Spleen (tissue), 11 donors: ENCODE results near the gene CD69. TPM values are rescaled to one million over a fixed set of nuclear protein-coding genes. Genes with fewer than 3 reads are reported as not detected.

ENCODE experiments used
- DNase-seq: peaks from one replicate; pipeline ENCODE4 v3.0.0-alpha.2; 2020
- H3K27ac ChIP-seq, 8 donors: fragments of 200-600 bp; sonication (generic) in 7 of 8; 1 replicate in 4 of 8; 2 replicates in 4 of 8; pipeline versions ENCODE4 v1.5.0 to v1.8.0; 2016 to 2021; ENCODE audit warnings: inconsistent platforms in 4 of 8, mild to moderate bottlenecking in 4 of 8, moderate library complexity in 1 of 8
- H3K27me3 ChIP-seq, 7 donors: fragments of 200-600 bp; sonication (generic) in 6 of 7; replicated peaks in 1 of 7; 1 replicate in 4 of 7; 2 replicates in 3 of 7; pipeline versions ENCODE4 v1.5.0 to v1.8.0; 2016 to 2021; ENCODE audit warnings: inconsistent platforms in 3 of 7, mild to moderate bottlenecking in 1 of 7
- H3K36me3 ChIP-seq, 6 donors: fragments of 200-600 bp; sonication (generic) in 5 of 6; 1 replicate in 4 of 6; 2 replicates in 2 of 6; pipeline versions ENCODE4 v1.5.0 to v1.8.0; 2016 to 2021; ENCODE audit warnings: inconsistent platforms in 2 of 6
- H3K4me1 ChIP-seq, 6 donors: fragments of 200-600 bp; sonication (generic) in 5 of 6; 1 replicate in 3 of 6; 2 replicates in 3 of 6; pipeline versions ENCODE4 v1.5.0 to v1.8.0; 2016 to 2021; ENCODE audit warnings: inconsistent platforms in 3 of 6
- H3K4me3 ChIP-seq, 8 donors: fragments of 200-600 bp; sonication (generic) in 7 of 8; 1 replicate in 4 of 8; 2 replicates in 4 of 8; pipeline versions ENCODE4 v1.5.0 to v1.8.0; 2016 to 2021; ENCODE audit warnings: inconsistent platforms in 4 of 8, mild to moderate bottlenecking in 4 of 8, moderate library complexity in 2 of 8
- H3K9me3 ChIP-seq, 8 donors: fragments of 200-600 bp; sonication (generic) in 7 of 8; 1 replicate in 4 of 8; 2 replicates in 4 of 8; pipeline versions ENCODE4 v1.5.0 to v1.8.0; 2016 to 2021; ENCODE audit warnings: inconsistent platforms in 4 of 8
- POLR2A ChIP-seq, 3 donors: fragments of 450-650 bp; IDR thresholded peaks; one replicate each; pipeline ENCODE4 v1.5.1; 2017; ENCODE audit warnings: antibody characterized with exemption in 3 of 3, mild to moderate bottlenecking in 1 of 3
- POLR2AphosphoS5 ChIP-seq, 3 donors: sonication (generic); formaldehyde crosslinking; IDR thresholded peaks; one replicate each; pipeline ENCODE4 v1.5.1; 2017; ENCODE audit warnings: antibody characterized with exemption in 3 of 3
- WGBS, 5 donors: extraction: QIAGEN DNeasy Blood & Tissue Kit in 3 of 5; methylation state at CpG; one replicate each; pipeline versions ENCODE4 v1.1.5 to v1.1.7; 2013 to 2018; 5-methylcytosine and 5-hydroxymethylcytosine counted together
- intact Hi-C: fragments of 100-400 bp; cut with DNase I; formaldehyde crosslinking; loops from one replicate; pipeline ENCODE4 v1.15.0; 2023; ENCODE audit warnings: low total_unique reads
- polyA plus RNA-seq, 3 donors: library from polyadenylated mRNA; stranded (reverse); fragments of 200-250 nt; gene quantifications; one replicate each; pipeline ENCODE4 v1.2.1, GENCODE V29; 2013
- total RNA-seq, 7 donors: library from RNA; depleted of rRNA in 3 of 7; stranded (reverse); fragments of >200 nt in 3 of 7; fragmentation: NEBNext Ultra II Directional in 4 of 7; extraction: Animal tissue kit (Norgen Biotek cat#: 25700) in 4 of 7; gene quantifications; one replicate each; pipeline versions ENCODE4 v1.1.0 to v1.2.1, GENCODE V29; 2016 to 2021
- TF ChIP-seq, protein P1 (sequence below), 11 experiments: fragments of 200-600 bp in 7 of 11; fragments of 450-650 bp in 4 of 11; sonication (generic) in 4 of 11; IDR thresholded peaks in 8 of 11; conservative IDR thresholded peaks in 3 of 11; 1 replicate in 7 of 11; 2 replicates in 4 of 11; pipeline versions ENCODE4 v1.4.0 to v1.8.0; 2016 to 2021; ENCODE audit warnings: antibody characterized with exemption in 11 of 11, inconsistent platforms in 4 of 11, mild to moderate bottlenecking in 1 of 11
- donor health status: healthy with polysubstance abuse.
- donor health status: DM: no; HTN: no; CAD: no; lungs with moderate emphysema.
- donor health status: DM: no; HTN: no; CAD: no.
- donor health status: Bipolar disorder and iron deficiency.
- donor health status: healthy.
- donor health status: DM: no; HTN: no; CAD: no.
- donor health status: DM: yes; HTN: yes; CAD: no.

The CD69 gene
- total and polyA plus RNA-seq, 10 donors: 29.5 to 123 (median 62.1) TPM

DNA sequence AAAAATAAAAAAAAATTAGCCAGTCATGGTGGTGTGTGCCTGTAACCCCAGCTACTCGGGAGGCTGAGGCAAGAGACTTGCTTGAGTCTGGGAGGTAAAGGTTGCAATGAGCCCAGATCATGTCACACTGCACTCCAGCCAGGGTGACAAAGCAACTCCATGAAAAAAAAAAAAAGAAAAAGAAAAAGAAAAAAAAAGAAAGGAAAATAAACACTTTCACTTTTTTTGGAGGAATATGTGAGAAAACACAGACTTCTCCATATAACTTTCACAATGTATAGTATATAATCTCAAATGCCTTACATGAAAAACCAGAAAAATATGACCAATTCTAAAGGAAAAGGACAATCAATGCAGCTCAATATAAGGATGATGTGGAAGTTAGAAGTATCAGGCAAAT lies 36.7 kb downstream of the CD69 start:
- Histone ChIP-seq H3K36me3 (no peaks in the 10 kb centered on the region), H3K27ac (peak overlapping the region in 6 of 8 donors; percentile 17 to 87 (median 83)), H3K4me3 (no peak overlapping the region), H3K9me3 (no peaks in the 10 kb centered on the region), H3K4me1 (peaks cover 0 to 58% (median 17%) of the 10 kb centered on the region in 6 donors), H3K27me3 (no peaks in the 10 kb centered on the region)
- DNase-seq: no peak
- 70 to 87% (median 79%) methylated on average over 1 of the region's 1 CpG for WGBS, 5 donors
- TF ChIP-seq, protein P1, sequence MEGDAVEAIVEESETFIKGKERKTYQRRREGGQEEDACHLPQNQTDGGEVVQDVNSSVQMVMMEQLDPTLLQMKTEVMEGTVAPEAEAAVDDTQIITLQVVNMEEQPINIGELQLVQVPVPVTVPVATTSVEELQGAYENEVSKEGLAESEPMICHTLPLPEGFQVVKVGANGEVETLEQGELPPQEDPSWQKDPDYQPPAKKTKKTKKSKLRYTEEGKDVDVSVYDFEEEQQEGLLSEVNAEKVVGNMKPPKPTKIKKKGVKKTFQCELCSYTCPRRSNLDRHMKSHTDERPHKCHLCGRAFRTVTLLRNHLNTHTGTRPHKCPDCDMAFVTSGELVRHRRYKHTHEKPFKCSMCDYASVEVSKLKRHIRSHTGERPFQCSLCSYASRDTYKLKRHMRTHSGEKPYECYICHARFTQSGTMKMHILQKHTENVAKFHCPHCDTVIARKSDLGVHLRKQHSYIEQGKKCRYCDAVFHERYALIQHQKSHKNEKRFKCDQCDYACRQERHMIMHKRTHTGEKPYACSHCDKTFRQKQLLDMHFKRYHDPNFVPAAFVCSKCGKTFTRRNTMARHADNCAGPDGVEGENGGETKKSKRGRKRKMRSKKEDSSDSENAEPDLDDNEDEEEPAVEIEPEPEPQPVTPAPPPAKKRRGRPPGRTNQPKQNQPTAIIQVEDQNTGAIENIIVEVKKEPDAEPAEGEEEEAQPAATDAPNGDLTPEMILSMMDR (IDR thresholded peaks at IDR 0.05 in 8 of 11, conservative IDR thresholded peaks at IDR 0.05 in 3 of 11): no peak
- TF ChIP-seq POLR2A (IDR thresholded peaks at IDR 0.05) (no peak), POLR2AphosphoS5 (IDR thresholded peaks at IDR 0.05) (no peak)
- intact Hi-C loops: no loop called here

DNA sequence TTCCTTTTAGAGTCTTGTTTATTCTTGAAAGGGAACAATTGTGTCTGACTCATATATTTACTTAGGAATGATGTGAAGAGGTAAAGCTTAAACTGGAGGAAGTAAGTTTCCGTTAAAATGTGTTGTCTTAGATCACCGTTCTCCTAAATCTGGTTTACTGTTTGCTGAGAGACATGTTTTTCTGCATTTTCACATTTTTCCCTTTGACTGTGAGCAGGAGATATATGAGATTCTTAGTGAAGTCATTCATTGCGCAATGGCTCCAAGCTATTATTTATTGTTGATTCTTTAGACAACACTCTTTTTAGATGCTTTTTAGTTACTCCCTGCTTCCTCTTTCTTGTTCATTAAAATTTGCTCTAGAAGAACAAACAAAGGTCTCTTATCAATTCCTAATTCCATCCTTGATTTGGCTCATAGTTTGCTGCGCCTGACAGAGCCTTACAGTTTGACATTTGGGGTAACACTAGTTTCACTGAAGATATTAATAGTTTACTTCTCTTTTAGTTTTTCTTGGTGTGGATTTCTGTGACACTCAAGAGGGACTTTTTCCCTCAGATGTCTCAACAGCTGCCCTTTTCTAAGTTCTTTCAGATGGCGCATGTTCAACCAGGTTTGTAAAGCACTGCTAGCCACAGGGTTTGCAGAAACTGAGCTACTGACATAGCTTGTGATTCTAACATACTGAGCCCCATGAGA lies 39.2 kb downstream of the CD69 start:
- no peak for DNase-seq
- TF ChIP-seq POLR2A (IDR thresholded peaks at IDR 0.05) (peak in 1 of 3 donors; percentile 45), POLR2AphosphoS5 (IDR thresholded peaks at IDR 0.05) (peak in 1 of 3 donors; percentile 55)
- TF ChIP-seq, protein P1 (IDR thresholded peaks at IDR 0.05 in 8 of 11, conservative IDR thresholded peaks at IDR 0.05 in 3 of 11): no peak
- H3K36me3 ChIP-seq: no peaks in the 10 kb centered on the region
- peak overlapping the region; percentile 38 to 87 (median 78) for H3K27ac ChIP-seq
- H3K9me3 ChIP-seq: no peaks in the 10 kb centered on the region
- H3K4me3 ChIP-seq: no peak overlapping the region
- no peaks in the 10 kb centered on the region for H3K27me3 ChIP-seq
- H3K4me1 ChIP-seq: peaks cover 0 to 79% (median 23%) of the 10 kb centered on the region in 6 donors
- 44 to 59% (median 58%) methylated on average over 5 of the region's 5 CpGs for WGBS, 5 donors
- intact Hi-C loops: no loop called here

DNA sequence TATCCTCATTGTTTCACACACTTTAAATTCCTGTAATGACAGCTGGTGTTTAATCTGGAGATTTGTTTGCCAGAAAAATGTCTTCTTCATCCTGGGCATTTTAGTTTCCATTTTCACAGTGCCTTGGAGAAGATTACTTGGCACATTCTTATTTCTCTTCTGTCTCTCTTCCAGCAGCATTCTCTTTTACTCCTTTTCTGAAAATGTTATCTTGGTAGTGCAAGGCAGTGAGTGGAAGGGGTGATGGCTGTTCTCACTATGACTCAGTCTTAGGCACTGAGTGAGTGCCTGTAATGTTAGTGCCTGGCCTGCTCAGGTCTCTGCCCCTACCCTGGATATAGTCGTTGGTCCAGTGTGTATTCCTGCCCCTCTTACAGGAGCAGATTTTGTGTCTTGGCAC lies 40.9 kb downstream of the CD69 start:
- H3K4me1 ChIP-seq: peaks cover 0 to 79% (median 25%) of the 10 kb centered on the region in 6 donors
- WGBS, 5 donors: 34 to 71% (median 50%) methylated on average over 1 of the region's 1 CpG
- intact Hi-C loops: no loop called here
- H3K27ac ChIP-seq: peak overlapping the region in 5 of 8 donors; percentile 1 to 87 (median 82)
- no peaks in the 10 kb centered on the region for H3K9me3 ChIP-seq
- H3K4me3 ChIP-seq: no peak overlapping the region
- no peak for TF ChIP-seq POLR2AphosphoS5 (IDR thresholded peaks at IDR 0.05)
- TF ChIP-seq POLR2A (IDR thresholded peaks at IDR 0.05): no peak
- TF ChIP-seq, protein P1 (IDR thresholded peaks at IDR 0.05 in 8 of 11, conservative IDR thresholded peaks at IDR 0.05 in 3 of 11): no peak
- DNase-seq: no peak
- H3K27me3 ChIP-seq: no peaks in the 10 kb centered on the region
- H3K36me3 ChIP-seq: no peaks in the 10 kb centered on the region

DNA sequence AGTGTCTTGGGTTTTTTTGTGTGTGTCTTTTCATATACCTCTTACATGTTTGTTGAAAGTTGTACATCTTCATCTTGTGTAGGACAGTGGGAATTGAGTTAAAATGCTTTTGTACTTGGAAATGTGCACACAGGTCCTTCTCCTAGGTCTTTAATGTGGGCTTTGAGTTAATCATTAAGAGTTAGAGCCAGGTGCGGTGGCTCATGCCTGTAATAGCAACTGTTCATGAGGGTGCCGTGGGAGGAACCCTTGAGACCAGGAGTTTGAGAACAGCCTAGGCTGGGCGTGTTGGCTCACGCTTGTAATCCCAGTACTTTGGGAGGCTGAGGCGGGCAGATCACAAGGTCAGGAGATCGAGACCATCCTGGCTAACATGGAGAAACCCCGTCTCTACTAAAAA lies 41.7 kb downstream of the CD69 start:
- DNase-seq: no peak

More for the DNA sequence above, 41.7 kb downstream of the CD69 start:
- H3K27me3 ChIP-seq: no peaks in the 10 kb centered on the region
- H3K36me3 ChIP-seq: no peaks in the 10 kb centered on the region
- intact Hi-C loops: no loop called here
- H3K4me1 ChIP-seq: peaks cover 0 to 85% (median 27%) of the 10 kb centered on the region in 6 donors
- TF ChIP-seq POLR2A (IDR thresholded peaks at IDR 0.05) (no peak), POLR2AphosphoS5 (IDR thresholded peaks at IDR 0.05) (no peak)
- TF ChIP-seq, protein P1 (IDR thresholded peaks at IDR 0.05 in 8 of 11, conservative IDR thresholded peaks at IDR 0.05 in 3 of 11): no peak
- H3K9me3 ChIP-seq: no peaks in the 10 kb centered on the region
- no peak overlapping the region for H3K4me3 ChIP-seq
- 87 to 94% (median 90%) methylated on average over 7 of the region's 7 CpGs for WGBS, 5 donors
- peak overlapping the region in 4 of 8 donors; percentile 1 to 87 (median 82) for H3K27ac ChIP-seq
